H1 (cell line): ENCODE measurements around the gene ARHGAP26.

Source experiments
- BRCA1 ChIP-seq: IDR thresholded peaks from 2 replicates; pipeline ENCODE4 v1.6.1; 2012; ENCODE audit warnings: low read depth, low read length, improper control_type of control experiment
- KDM1A ChIP-seq: fragments of 200-600, 300-600 bp; sonication (generic); IDR thresholded peaks from 2 replicates; pipeline ENCODE4 v1.7.1; 2016; ENCODE audit warnings: mild to moderate bottlenecking, low read length, borderline replicate concordance
- KDM5A ChIP-seq: fragments of 200-600 bp; IDR thresholded peaks from 2 replicates; pipeline ENCODE4 v1.7.1; 2012; ENCODE audit warnings: mild to moderate bottlenecking, low read length, inconsistent platforms, mixed read lengths
- POLR2A ChIP-seq, 2 experiments: IDR thresholded peaks; 1 replicate in 1 of 2; 2 replicates in 1 of 2; pipeline ENCODE4 v1.6.1; 2011; ENCODE audit warnings: low read depth in 2 of 2, low read length in 2 of 2, mild to moderate bottlenecking in 2 of 2; ENCODE audit errors: control extremely low read depth in 1 of 2
- RAD21 ChIP-seq, 2 experiments: IDR thresholded peaks in 1 of 2; conservative IDR thresholded peaks in 1 of 2; 2 replicates each; pipeline ENCODE4 v1.6.1; 2011; ENCODE audit warnings: low read depth in 2 of 2, low read length in 2 of 2, improper control_type of control experiment in 1 of 2, inconsistent platforms in 1 of 2, mild to moderate bottlenecking in 1 of 2, moderate library complexity in 1 of 2
- ZNF274 ChIP-seq: IDR thresholded peaks from 2 replicates; pipeline ENCODE4 v1.7.0; 2012; ENCODE audit warnings: low read length, borderline replicate concordance; ENCODE audit errors: extremely low read depth
- TF ChIP-seq, protein P1 (sequence below), 3 experiments: IDR thresholded peaks; 1 replicate in 2 of 3; 2 replicates in 1 of 3; pipeline versions ENCODE4 v1.5.1 to v1.6.1; 2011; ENCODE audit warnings: low read length in 3 of 3, mild to moderate bottlenecking in 3 of 3, inconsistent platforms in 2 of 3, low read depth in 1 of 3, moderate library complexity in 1 of 3; ENCODE audit not compliant: insufficient read depth in 1 of 3; ENCODE audit errors: control extremely low read depth in 1 of 3
- TF ChIP-seq, protein P2 (sequence below): IDR thresholded peaks from 2 replicates; pipeline ENCODE4 v1.6.1; 2012; ENCODE audit warnings: inconsistent platforms

DNA sequence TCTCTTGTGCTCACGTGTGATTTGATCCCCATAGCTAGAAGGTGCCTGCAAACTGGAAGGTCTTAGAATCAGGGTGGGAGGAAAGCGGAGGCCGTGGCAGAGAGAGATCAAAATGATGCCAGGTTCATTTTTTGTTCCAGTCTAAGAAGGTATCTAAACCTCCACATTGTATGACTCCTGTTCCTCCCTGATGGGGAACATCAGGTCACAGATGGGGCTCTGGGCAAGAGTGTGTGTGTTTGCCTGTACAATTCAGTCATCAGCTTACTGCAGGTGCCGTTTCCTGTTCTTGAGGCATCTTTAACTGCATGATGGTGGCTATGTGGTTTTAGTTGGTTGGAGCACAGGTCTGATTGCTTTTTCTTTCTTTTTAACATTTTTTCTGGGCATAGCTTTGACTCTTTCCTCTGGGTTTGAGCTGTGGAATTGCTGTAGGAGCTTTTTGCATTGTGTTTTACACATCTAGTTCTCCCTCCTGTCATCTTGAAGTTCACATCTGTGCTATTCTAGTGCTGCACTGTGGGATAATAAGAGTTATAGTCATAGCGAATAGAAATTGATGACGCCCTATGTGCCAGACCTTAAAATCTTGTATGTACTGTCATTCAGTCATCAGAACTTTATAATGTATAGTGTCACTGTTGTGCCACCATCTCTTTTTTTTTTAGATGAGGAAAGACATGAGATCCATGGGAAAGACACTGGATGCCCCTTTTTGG, 30.8 kb downstream of the ARHGAP26 start:
- TF ChIP-seq, protein P1, sequence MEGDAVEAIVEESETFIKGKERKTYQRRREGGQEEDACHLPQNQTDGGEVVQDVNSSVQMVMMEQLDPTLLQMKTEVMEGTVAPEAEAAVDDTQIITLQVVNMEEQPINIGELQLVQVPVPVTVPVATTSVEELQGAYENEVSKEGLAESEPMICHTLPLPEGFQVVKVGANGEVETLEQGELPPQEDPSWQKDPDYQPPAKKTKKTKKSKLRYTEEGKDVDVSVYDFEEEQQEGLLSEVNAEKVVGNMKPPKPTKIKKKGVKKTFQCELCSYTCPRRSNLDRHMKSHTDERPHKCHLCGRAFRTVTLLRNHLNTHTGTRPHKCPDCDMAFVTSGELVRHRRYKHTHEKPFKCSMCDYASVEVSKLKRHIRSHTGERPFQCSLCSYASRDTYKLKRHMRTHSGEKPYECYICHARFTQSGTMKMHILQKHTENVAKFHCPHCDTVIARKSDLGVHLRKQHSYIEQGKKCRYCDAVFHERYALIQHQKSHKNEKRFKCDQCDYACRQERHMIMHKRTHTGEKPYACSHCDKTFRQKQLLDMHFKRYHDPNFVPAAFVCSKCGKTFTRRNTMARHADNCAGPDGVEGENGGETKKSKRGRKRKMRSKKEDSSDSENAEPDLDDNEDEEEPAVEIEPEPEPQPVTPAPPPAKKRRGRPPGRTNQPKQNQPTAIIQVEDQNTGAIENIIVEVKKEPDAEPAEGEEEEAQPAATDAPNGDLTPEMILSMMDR (IDR thresholded peaks at IDR 0.05; ENCODE audit: control extremely low read depth in 1 of 3, insufficient read depth in 1 of 3, low read depth in 1 of 3, low read length in 3 of 3) = no peak
- TF ChIP-seq RAD21 (IDR thresholded peaks at IDR 0.05 in 1 of 2, conservative IDR thresholded peaks at IDR 0.05 in 1 of 2; ENCODE audit: low read depth in 2 of 2, low read length in 2 of 2) (no peak), POLR2A (IDR thresholded peaks at IDR 0.05; ENCODE audit: control extremely low read depth in 1 of 2, low read depth in 2 of 2, low read length in 2 of 2) (no peak), BRCA1 (no peak), KDM5A (no peak), ZNF274 (no peak), KDM1A (no peak)
- TF ChIP-seq, protein P2, sequence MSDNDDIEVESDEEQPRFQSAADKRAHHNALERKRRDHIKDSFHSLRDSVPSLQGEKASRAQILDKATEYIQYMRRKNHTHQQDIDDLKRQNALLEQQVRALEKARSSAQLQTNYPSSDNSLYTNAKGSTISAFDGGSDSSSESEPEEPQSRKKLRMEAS = no peak
